GM23248 (cell line): ENCODE results near the gene AFAP1.

Experiments
- EZH2 ChIP-seq: fragments of 200-600 bp; sonication (generic); IDR thresholded peaks from 2 replicates; pipeline ENCODE4 v1.6.1; 2018; ENCODE audit warnings: antibody characterized with exemption, mild to moderate bottlenecking; ENCODE audit not compliant: insufficient read depth, poor library complexity, severe bottlenecking
- EZH2phosphoT487 ChIP-seq: fragments of 200-600 bp; sonication (generic); IDR thresholded peaks from 2 replicates; pipeline ENCODE4 v1.6.1; 2018; ENCODE audit warnings: antibody characterized with exemption, moderate library complexity, mild to moderate bottlenecking, low read depth; ENCODE audit not compliant: insufficient read depth

GRCh38 chr4:7715271-7716009, 224.2 kb downstream of the AFAP1 start:
- TF ChIP-seq EZH2phosphoT487, result no peak
- no peak for TF ChIP-seq EZH2
